HG03108 (cell line): Measurements from ENCODE around the gene SHC2.

ENCODE experiments used
- ATAC-seq: cut with Tn5 transposase; IDR thresholded peaks from one replicate; pipeline ENCODE4 v1.9.1; 2021; ENCODE audit warnings: moderate library complexity; ENCODE audit not compliant: unreplicated experiment

The SHC2 gene

GRCh38 chr19:472005-472858 is 11.4 kb upstream of the SHC2 start:
- no peak for ATAC-seq

GRCh38 chr19:470701-471100 is 9.9 kb upstream of the SHC2 start:
- ATAC-seq = no peak

GRCh38 chr19:469833-470232 is 9.0 kb upstream of the SHC2 start:
- no peak for ATAC-seq

GRCh38 chr19:468587-469256 is 7.9 kb upstream of the SHC2 start:
- ATAC-seq = no peak

- ATAC-seq = no peak
These were observed 6.7 kb upstream of the SHC2 start for GRCh38 chr19:467554-467953.

- ATAC-seq = no peak
These were observed 4.4 kb upstream of the SHC2 start for GRCh38 chr19:465056-465816.

- ATAC-seq = no peak
These were observed 3.3 kb upstream of the SHC2 start for GRCh38 chr19:464208-464545.

- ATAC-seq = no peak
These were observed 2.8 kb upstream of the SHC2 start for GRCh38 chr19:463483-464207.

GRCh38 chr19:461721-462551 is 1.1 kb upstream of the SHC2 start:
- no peak for ATAC-seq

- ATAC-seq = no peak
These were observed 915 bp downstream of the SHC2 start for GRCh38 chr19:459724-460511.

GRCh38 chr19:458091-459042 is 2.5 kb downstream of the SHC2 start:
- ATAC-seq = no peak

- no peak for ATAC-seq
These were observed 3.2 kb downstream of the SHC2 start for GRCh38 chr19:457636-458035.

- ATAC-seq = no peak
These were observed 4.2 kb downstream of the SHC2 start for GRCh38 chr19:456547-457110.

- no peak for ATAC-seq
These were observed 4.8 kb downstream of the SHC2 start for GRCh38 chr19:455851-456546.

- no peak for ATAC-seq
These were observed 5.7 kb downstream of the SHC2 start for GRCh38 chr19:455031-455705.

GRCh38 chr19:453606-454005 is 7.2 kb downstream of the SHC2 start:
- no peak for ATAC-seq

- ATAC-seq = no peak
These were observed 8.0 kb downstream of the SHC2 start for GRCh38 chr19:452829-453228.
